Panc1 (cell line): Measurements from ENCODE around the gene IMPG2. TPM values are rescaled to one million over a fixed set of nuclear protein-coding genes. Genes with fewer than 3 reads are reported as not detected.

Experiments
- ATAC-seq: fragments of 200-7000 bp; cut with Tn5 transposase; 2 replicates; pipeline ENCODE4 v1.9.1; 2020; ENCODE audit warnings: mild to moderate bottlenecking, moderate library complexity
- BruUV-seq: library from RNA; stranded (reverse); fragments of 400-500 nt; replicated peaks from 2 replicates; lab custom pipeline; 2021; lab: Mats Ljungman, UMichigan
- CTCF ChIA-PET: fragments of 300-600 bp; sonication (Branson Sonifier 250); formaldehyde crosslinking; loops from one replicate; lab custom pipeline; 2022; ENCODE audit warnings: antibody characterized with exemption; lab: Charles Lee
- POLR2A ChIA-PET: fragments of 300-600 bp; sonication (Branson Sonifier 250); formaldehyde crosslinking; loops from one replicate; lab custom pipeline; 2022; ENCODE audit warnings: antibody characterized with exemption; lab: Charles Lee
- DNase-seq: peaks from one replicate; pipeline ENCODE4 v3.0.0-alpha.2; 2010; ENCODE audit warnings: low read depth, low spot score
- H3K27ac ChIP-seq: 2 replicates; pipeline ENCODE4 v1.5.1; 2011; ENCODE audit warnings: mild to moderate bottlenecking, low read length, inconsistent platforms
- H3K27me3 ChIP-seq: fragments of 200-500 bp; sonication (Bioruptor generic); 2 replicates; pipeline ENCODE4 v1.6.0; 2014; ENCODE audit warnings: low read length, inconsistent platforms; ENCODE audit not compliant: control insufficient read depth, insufficient read depth
- H3K36me3 ChIP-seq: fragments of 200-500 bp; sonication (Bioruptor generic); 2 replicates; pipeline ENCODE4 v1.5.1; 2014; ENCODE audit warnings: inconsistent platforms, mild to moderate bottlenecking, low read length, moderate library complexity; ENCODE audit not compliant: control insufficient read depth, insufficient read depth
- H3K4me1 ChIP-seq: 2 replicates; pipeline ENCODE4 v1.5.1; 2011; ENCODE audit warnings: inconsistent platforms, mild to moderate bottlenecking, low read length, moderate library complexity; ENCODE audit not compliant: control insufficient read depth, insufficient read depth
- H3K4me3 ChIP-seq, 2 experiments: 2 replicates each; pipeline ENCODE4 v1.5.1; 2011 to 2012; ENCODE audit warnings: low read depth in 2 of 2, low read length in 2 of 2, mild to moderate bottlenecking in 2 of 2, inconsistent platforms in 1 of 2, moderate library complexity in 1 of 2
- H3K9me3 ChIP-seq: fragments of 200-500 bp; sonication (Bioruptor generic); 2 replicates; pipeline ENCODE4 v1.5.1; 2014; ENCODE audit warnings: low read depth, mild to moderate bottlenecking, inconsistent platforms, low read length, moderate library complexity; ENCODE audit not compliant: control insufficient read depth, insufficient read depth
- CTCF ChIP-seq: fragments of 450-650 bp; IDR thresholded peaks from 2 replicates; pipeline ENCODE4 v1.5.1; 2017; ENCODE audit warnings: mild to moderate bottlenecking
- POLR2AphosphoS5 ChIP-seq: IDR thresholded peaks from 2 replicates; pipeline ENCODE4 v1.6.1; 2012; ENCODE audit warnings: mild to moderate bottlenecking, low read depth, low read length, moderate library complexity
- SIN3A ChIP-seq: IDR thresholded peaks from 2 replicates; pipeline ENCODE4 v1.6.1; 2012; ENCODE audit warnings: low read depth, mild to moderate bottlenecking, low read length, moderate library complexity, borderline replicate concordance; ENCODE audit not compliant: insufficient read depth
- TCF7L2 ChIP-seq: IDR thresholded peaks from 2 replicates; pipeline ENCODE4 v1.6.1; 2011; ENCODE audit warnings: mild to moderate bottlenecking, low read depth, low read length, inconsistent platforms
- in situ Hi-C: cut with HindIII; loops from 2 replicates; pipeline ENCODE4 v1.10.0; 2016; ENCODE audit warnings: low sequenced_read_pairs, low pct_unique_long_range_greater_than_20kb
- intact Hi-C: fragments of 100-400 bp; cut with micrococcal nuclease; formaldehyde crosslinking; loops from one replicate; pipeline ENCODE4 v1.10.0; 2022; ENCODE audit not compliant: unreplicated experiment
- total RNA-seq: library from RNA; stranded (reverse); gene quantifications from one replicate; pipeline ENCODE4 v1.2.1, GENCODE V29; 2021; ENCODE audit not compliant: unreplicated experiment
- TF ChIP-seq, protein P1 (sequence below), 2 experiments: IDR thresholded peaks; 2 replicates each; pipeline ENCODE4 v1.6.1; 2011 to 2012; ENCODE audit warnings: low read depth in 2 of 2, control low read depth in 1 of 2, low read length in 1 of 2, mild to moderate bottlenecking in 1 of 2, moderate library complexity in 1 of 2; ENCODE audit not compliant: insufficient read depth in 1 of 2

Gene IMPG2
- total RNA-seq, 1 experiment from 2014 or later: 0.10 TPM

DNA sequence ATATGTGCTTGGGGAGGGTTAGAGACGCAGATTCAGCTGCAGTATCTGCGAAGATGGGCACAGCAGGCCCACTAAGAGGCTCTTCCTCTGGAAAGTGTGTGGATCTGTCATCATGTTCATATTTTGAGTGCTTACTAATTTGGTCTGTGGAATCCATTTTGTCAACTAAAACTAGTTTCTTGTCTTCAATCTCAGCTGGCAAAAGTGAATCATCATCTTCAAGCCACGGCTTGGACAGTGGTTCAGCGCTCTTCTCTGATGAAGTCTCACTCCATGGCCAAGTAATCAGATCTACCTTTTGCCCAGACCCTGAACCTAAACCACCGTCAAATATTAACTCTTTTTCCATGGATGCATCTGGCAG lies 76.2 kb downstream of the IMPG2 start:
- no peak overlapping the region for H3K4me3 ChIP-seq
- in situ Hi-C loops (no loop called here), intact Hi-C loops (no loop called here)
- H3K36me3 ChIP-seq: no peaks in the 10 kb centered on the region
- no peak overlapping the region for H3K27ac ChIP-seq
- no peaks in the 10 kb centered on the region for H3K27me3 ChIP-seq
- ChIA-PET POLR2A (no interaction called here), CTCF (no interaction called here)
- TF ChIP-seq TCF7L2 (no peak), CTCF (no peak), SIN3A (no peak), POLR2AphosphoS5 (no peak)
- TF ChIP-seq, protein P1, sequence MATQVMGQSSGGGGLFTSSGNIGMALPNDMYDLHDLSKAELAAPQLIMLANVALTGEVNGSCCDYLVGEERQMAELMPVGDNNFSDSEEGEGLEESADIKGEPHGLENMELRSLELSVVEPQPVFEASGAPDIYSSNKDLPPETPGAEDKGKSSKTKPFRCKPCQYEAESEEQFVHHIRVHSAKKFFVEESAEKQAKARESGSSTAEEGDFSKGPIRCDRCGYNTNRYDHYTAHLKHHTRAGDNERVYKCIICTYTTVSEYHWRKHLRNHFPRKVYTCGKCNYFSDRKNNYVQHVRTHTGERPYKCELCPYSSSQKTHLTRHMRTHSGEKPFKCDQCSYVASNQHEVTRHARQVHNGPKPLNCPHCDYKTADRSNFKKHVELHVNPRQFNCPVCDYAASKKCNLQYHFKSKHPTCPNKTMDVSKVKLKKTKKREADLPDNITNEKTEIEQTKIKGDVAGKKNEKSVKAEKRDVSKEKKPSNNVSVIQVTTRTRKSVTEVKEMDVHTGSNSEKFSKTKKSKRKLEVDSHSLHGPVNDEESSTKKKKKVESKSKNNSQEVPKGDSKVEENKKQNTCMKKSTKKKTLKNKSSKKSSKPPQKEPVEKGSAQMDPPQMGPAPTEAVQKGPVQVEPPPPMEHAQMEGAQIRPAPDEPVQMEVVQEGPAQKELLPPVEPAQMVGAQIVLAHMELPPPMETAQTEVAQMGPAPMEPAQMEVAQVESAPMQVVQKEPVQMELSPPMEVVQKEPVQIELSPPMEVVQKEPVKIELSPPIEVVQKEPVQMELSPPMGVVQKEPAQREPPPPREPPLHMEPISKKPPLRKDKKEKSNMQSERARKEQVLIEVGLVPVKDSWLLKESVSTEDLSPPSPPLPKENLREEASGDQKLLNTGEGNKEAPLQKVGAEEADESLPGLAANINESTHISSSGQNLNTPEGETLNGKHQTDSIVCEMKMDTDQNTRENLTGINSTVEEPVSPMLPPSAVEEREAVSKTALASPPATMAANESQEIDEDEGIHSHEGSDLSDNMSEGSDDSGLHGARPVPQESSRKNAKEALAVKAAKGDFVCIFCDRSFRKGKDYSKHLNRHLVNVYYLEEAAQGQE (IDR thresholded peaks at IDR 0.05; ENCODE audit: insufficient read depth in 1 of 2, low read depth in 2 of 2, low read length in 1 of 2): no peak
- no peak for DNase-seq
- no peaks in the 10 kb centered on the region for H3K4me1 ChIP-seq
- no peaks in the 10 kb centered on the region for H3K9me3 ChIP-seq
- ATAC-seq: no peak
- BruUV-seq: no TSS peak

GRCh38 chr3:101243285-101244211 lies 76.8 kb downstream of the IMPG2 start:
- H3K4me1 ChIP-seq: no peaks in the 10 kb centered on the region
- intact Hi-C loops (no loop called here), in situ Hi-C loops (no loop called here)
- no peaks in the 10 kb centered on the region for H3K27me3 ChIP-seq
- CTCF ChIA-PET: no interaction called here
- no peaks in the 10 kb centered on the region for H3K9me3 ChIP-seq
- H3K36me3 ChIP-seq: no peaks in the 10 kb centered on the region
- H3K4me3 ChIP-seq: no peak overlapping the region
- BruUV-seq: no TSS peak
- no peak for DNase-seq
- POLR2A ChIA-PET: no interaction called here
- TF ChIP-seq TCF7L2: no peak
- TF ChIP-seq CTCF: no peak
- H3K27ac ChIP-seq: no peak overlapping the region
- ATAC-seq: no peak
